Stimulated activated CD8-positive, alpha-beta memory T cell treated with anti-CD3 and anti-CD28 coated beads, Interleukin-4, amount 100 ng/mL, for 1 hour (primary cell): ENCODE results near the gene ATP8A2.
"Not testable (repeated sequence)": the region's sequence is repeated elsewhere in the genome, so short reads cannot be mapped to it uniquely, and the experiment has no call there.

Source experiments
- DNase-seq, 2 donors: peaks; one replicate each; pipeline ENCODE4 v3.0.0-alpha.2; 2020; ENCODE audit warnings: low read depth in 2 of 2, low spot score in 1 of 2

ATP8A2 gene

GRCh38 chr13:25762281-25762680 is 390.5 kb downstream of the ATP8A2 start:
- DNase-seq, result no peak

- DNase-seq, result no peak
Measured at GRCh38 chr13:25762795-25763377, 391.1 kb downstream of the ATP8A2 start.

GRCh38 chr13:25764378-25764777 is 392.6 kb downstream of the ATP8A2 start:
- DNase-seq, result no peak

GRCh38 chr13:25765266-25765665 is 393.5 kb downstream of the ATP8A2 start:
- no peak for DNase-seq

GRCh38 chr13:25766576-25766975 is 394.8 kb downstream of the ATP8A2 start:
- DNase-seq, result no peak

- no peak for DNase-seq
Measured at GRCh38 chr13:25766991-25767390, 395.2 kb downstream of the ATP8A2 start.

GRCh38 chr13:25768376-25768775 is 396.6 kb downstream of the ATP8A2 start:
- DNase-seq, result no peak

GRCh38 chr13:25768838-25769237 is 397.1 kb downstream of the ATP8A2 start:
- no peak for DNase-seq

GRCh38 chr13:25770601-25771000 is 398.8 kb downstream of the ATP8A2 start:
- no peak for DNase-seq

- no peak for DNase-seq
Measured at GRCh38 chr13:25771202-25771601, 399.4 kb downstream of the ATP8A2 start.

GRCh38 chr13:25771641-25772478 is 400.1 kb downstream of the ATP8A2 start:
- no peak for DNase-seq

- DNase-seq, result not testable (repeated sequence)
Measured at GRCh38 chr13:25772534-25772933, 400.8 kb downstream of the ATP8A2 start.

- not testable (repeated sequence) for DNase-seq
Measured at GRCh38 chr13:25774056-25774455, 402.3 kb downstream of the ATP8A2 start.

GRCh38 chr13:25775275-25775674 is 403.5 kb downstream of the ATP8A2 start:
- DNase-seq, result no peak

GRCh38 chr13:25775986-25776385 is 404.2 kb downstream of the ATP8A2 start:
- DNase-seq, result no peak

- DNase-seq, result no peak
Measured at GRCh38 chr13:25776722-25777121, 404.9 kb downstream of the ATP8A2 start.

- no peak for DNase-seq
Measured at GRCh38 chr13:25777509-25777908, 405.7 kb downstream of the ATP8A2 start.

- no peak for DNase-seq
Measured at GRCh38 chr13:25778365-25778764, 406.6 kb downstream of the ATP8A2 start.

GRCh38 chr13:25778808-25779305 is 407.1 kb downstream of the ATP8A2 start:
- no peak for DNase-seq

GRCh38 chr13:25783076-25783475 is 411.3 kb downstream of the ATP8A2 start:
- DNase-seq, result no peak

GRCh38 chr13:25783601-25784024 is 411.8 kb downstream of the ATP8A2 start:
- no peak for DNase-seq

- no peak for DNase-seq
Measured at GRCh38 chr13:25784119-25784518, 412.3 kb downstream of the ATP8A2 start.
